GM13976 (cell line): ENCODE measurements around the gene SAV1.
"Not testable (repeated sequence)": the region's sequence is repeated elsewhere in the genome, so short reads cannot be mapped to it uniquely, and the experiment has no call there.

Source experiments
- DNase-seq: peaks from one replicate; pipeline ENCODE4 v3.0.0; 2012; ENCODE audit warnings: low spot score
- CTCF ChIP-seq: IDR thresholded peaks from 2 replicates; pipeline ENCODE4 v1.5.1; 2012; ENCODE audit warnings: borderline replicate concordance, mild to moderate bottlenecking; ENCODE audit not compliant: insufficient read depth; ENCODE audit errors: extremely low read depth, missing control alignments, control extremely low read depth
- in situ Hi-C: fragments of 300-500 bp; cut with MboI; formaldehyde crosslinking; loops from one replicate; pipeline ENCODE4 v1.12.0; 2022; ENCODE audit warnings: low sequenced_read_pairs, mixed read lengths, inconsistent platforms; ENCODE audit not compliant: unreplicated experiment

Gene SAV1

GRCh38 chr14:50675597-50675996 lies 7.5 kb upstream of the SAV1 start:
- no peak for TF ChIP-seq CTCF
- in situ Hi-C loops = no loop called here
- no peak for DNase-seq

GRCh38 chr14:50670866-50671256 lies 2.8 kb upstream of the SAV1 start:
- no peak for TF ChIP-seq CTCF
- DNase-seq = no peak
- in situ Hi-C loops = no loop called here

- in situ Hi-C loops = no loop called here
- DNase-seq = no peak
- TF ChIP-seq CTCF = no peak
Observed at GRCh38 chr14:50670196-50670865, 2.2 kb upstream of the SAV1 start.

- no peak for TF ChIP-seq CTCF
- in situ Hi-C loops = no loop called here
- no peak for DNase-seq
Observed at GRCh38 chr14:50669441-50669986, 1.4 kb upstream of the SAV1 start.

- DNase-seq = no peak
- TF ChIP-seq CTCF = no peak
- in situ Hi-C loops = no loop called here
Observed at GRCh38 chr14:50668826-50669143, 679 bp upstream of the SAV1 start.

GRCh38 chr14:50667684-50667995 lies 466 bp downstream of the SAV1 start:
- no peak for TF ChIP-seq CTCF
- in situ Hi-C loops = no loop called here
- peak; percentile 38 for DNase-seq

GRCh38 chr14:50666772-50667683 lies 1.1 kb downstream of the SAV1 start:
- DNase-seq = no peak
- no peak for TF ChIP-seq CTCF
- in situ Hi-C loops = no loop called here

- DNase-seq, in situ Hi-C loops: not testable (repeated sequence)
Observed at GRCh38 chr14:50665300-50665699, 2.8 kb downstream of the SAV1 start.

GRCh38 chr14:50664579-50664978 lies 3.5 kb downstream of the SAV1 start:
- in situ Hi-C loops, DNase-seq: not testable (repeated sequence)
